ENCODE data around the gene KRTAP2-2. TPM values are rescaled to one million over a fixed set of nuclear protein-coding genes. Genes with fewer than 3 reads are reported as not detected.

The KRTAP2-2 gene
- total RNA-seq, 1 experiment from 2014 or later, result not detected

- Histone ChIP-seq H3K4me3 (ENCODE audit: low read depth, low read length, poor library complexity, severe bottlenecking) (no peak within 1 kb of the TSS), H3K27ac (ENCODE audit: low read depth, low read length, poor library complexity, severe bottlenecking) (no peak within 1 kb of the TSS), H3K9me3 (ENCODE audit: low read depth, low read length, poor library complexity, severe bottlenecking) (no peaks in the 10 kb centered on the region), H3K27me3 (replicated peaks; ENCODE audit: insufficient read depth, low read depth, low read length, poor library complexity) (no peaks in the 10 kb centered on the region), H3K36me3 (ENCODE audit: insufficient read depth, low read length, poor library complexity, severe bottlenecking) (no peaks in the 10 kb centered on the region), H3K4me1 (ENCODE audit: insufficient read depth, low read length, poor library complexity, severe bottlenecking) (no peaks in the 10 kb centered on the region)
- BruUV-seq (replicated peaks), result no TSS peak
- intact Hi-C loops (cut with micrococcal nuclease; ENCODE audit: unreplicated experiment), result no loop called here
- ChIA-PET POLR2A (ENCODE audit: low non-redundant PET) (no interaction called here), CTCF (no interaction called here)
- DNase-seq (ENCODE audit: low spot score), result no peak
- no peak for TF ChIP-seq EZH2 (IDR thresholded peaks at IDR 0.05; ENCODE audit: borderline replicate concordance, low read depth, low read length, poor library complexity, severe bottlenecking)
- no peak for TF ChIP-seq CTCF (conservative IDR thresholded peaks at IDR 0.05; ENCODE audit: low read depth, low read length)
These were observed 25.3 kb downstream of the KRTAP2-2 start, which contains the start of gene KRTAP1-4 for GRCh38 chr17:41029633-41030245. KRTAP1-4 (minus strand) TSS chr17:41030195; CDS start chr17:41030078, 117 bp downstream.

GRCh38 chr17:41026715-41027471 is 28.1 kb downstream of the KRTAP2-2 start, which contains the start of gene KRTAP1-5:
KRTAP1-5 (minus strand) TSS chr17:41027208; CDS start chr17:41027155, 53 bp downstream.
- H3K4me3 ChIP-seq (ENCODE audit: low read depth, low read length, poor library complexity, severe bottlenecking), result no peak within 1 kb of the TSS
- no TSS peak for BruUV-seq (replicated peaks)
- intact Hi-C loops (cut with micrococcal nuclease; ENCODE audit: unreplicated experiment), result no loop called here
- CTCF ChIA-PET, result no interaction called here
- no peaks in the 10 kb centered on the region for H3K4me1 ChIP-seq (ENCODE audit: insufficient read depth, low read length, poor library complexity, severe bottlenecking)
- H3K36me3 ChIP-seq (ENCODE audit: insufficient read depth, low read length, poor library complexity, severe bottlenecking), result no peaks in the 10 kb centered on the region
- DNase-seq (ENCODE audit: low spot score), result no peak
- POLR2A ChIA-PET (ENCODE audit: low non-redundant PET), result no interaction called here
- H3K27me3 ChIP-seq (replicated peaks; ENCODE audit: insufficient read depth, low read depth, low read length, poor library complexity), result no peaks in the 10 kb centered on the region
- no peaks in the 10 kb centered on the region for H3K9me3 ChIP-seq (ENCODE audit: low read depth, low read length, poor library complexity, severe bottlenecking)
- H3K27ac ChIP-seq (ENCODE audit: low read depth, low read length, poor library complexity, severe bottlenecking), result no peak within 1 kb of the TSS
- TF ChIP-seq EZH2 (IDR thresholded peaks at IDR 0.05; ENCODE audit: borderline replicate concordance, low read depth, low read length, poor library complexity, severe bottlenecking) (no peak), CTCF (conservative IDR thresholded peaks at IDR 0.05; ENCODE audit: low read depth, low read length) (no peak)

- no TSS peak for BruUV-seq (replicated peaks)
These were observed 30.3 kb downstream of the KRTAP2-2 start for GRCh38 chr17:41024697-41025096.

More at GRCh38 chr17:41024697-41025096, 30.3 kb downstream of the KRTAP2-2 start:
- CTCF ChIA-PET, result no interaction called here
- TF ChIP-seq CTCF (conservative IDR thresholded peaks at IDR 0.05; ENCODE audit: low read depth, low read length), result no peak
- Histone ChIP-seq H3K27me3 (replicated peaks; ENCODE audit: insufficient read depth, low read depth, low read length, poor library complexity) (no peaks in the 10 kb centered on the region), H3K4me1 (ENCODE audit: insufficient read depth, low read length, poor library complexity, severe bottlenecking) (no peaks in the 10 kb centered on the region), H3K4me3 (ENCODE audit: low read depth, low read length, poor library complexity, severe bottlenecking) (no peak overlapping the region), H3K9me3 (ENCODE audit: low read depth, low read length, poor library complexity, severe bottlenecking) (no peaks in the 10 kb centered on the region), H3K27ac (ENCODE audit: low read depth, low read length, poor library complexity, severe bottlenecking) (no peak overlapping the region), H3K36me3 (ENCODE audit: insufficient read depth, low read length, poor library complexity, severe bottlenecking) (no peaks in the 10 kb centered on the region)
- intact Hi-C loops (cut with micrococcal nuclease; ENCODE audit: unreplicated experiment), result no loop called here
- POLR2A ChIA-PET (ENCODE audit: low non-redundant PET), result no interaction called here
- DNase-seq (ENCODE audit: low spot score), result no peak
